ENCODE measurements around the gene PDLIM3. TPM values are rescaled to one million over a fixed set of nuclear protein-coding genes. Genes with fewer than 3 reads are reported as not detected.

Gene PDLIM3
- total and polyA plus RNA-seq, 2 donors (not counting 1 experiment from before 2014, with no cell fraction given) = 0.15 TPM; not detected in 1

- H3K9me3 Mint-ChIP-seq (ENCODE audit: insufficient read depth) = peaks cover 7% of the 10 kb centered on the region
- no peak overlapping the region for H3K27ac Mint-ChIP-seq
Measured at GRCh38 chr4:185554365-185555126, 19.2 kb upstream of the PDLIM3 start.

More at GRCh38 chr4:185554365-185555126, 19.2 kb upstream of the PDLIM3 start:
- ChIA-PET POLR2A (no interaction called here), CTCF (interaction anchor here (0.5 kb wide), 1 partner anchor 14 kb away, joined by 3 read pairs; no protein-coding TSS in a partner anchor)
- Histone ChIP-seq H3K4me2 (replicated peaks; ENCODE audit: low read depth, low read length, poor library complexity, severe bottlenecking) (no peak overlapping the region), H3K79me2 (ENCODE audit: control insufficient read depth, insufficient read depth, low read length) (no peaks in the 10 kb centered on the region), H3K27me3 (replicated peaks in 1 of 4; ENCODE audit: control extremely low read depth in 1 of 4, control insufficient read depth in 3 of 4, insufficient read depth in 4 of 4, low read length in 3 of 4) (peaks cover 0 to 4% (median 0%) of the 10 kb centered on the region in 4 experiments), H3K9ac (ENCODE audit: low read length) (no peak overlapping the region), H3K4me1 (ENCODE audit: control insufficient read depth in 2 of 2, insufficient read depth in 2 of 2, low read length in 2 of 2) (no peaks in the 10 kb centered on the region), H4K20me1 (ENCODE audit: control insufficient read depth, insufficient read depth, low read length, poor library complexity, severe bottlenecking) (no peaks in the 10 kb centered on the region), H2AFZ (ENCODE audit: insufficient read depth, low read depth, low read length, poor library complexity, severe bottlenecking) (no peak overlapping the region), H3K4me3 (ENCODE audit: control extremely low read depth in 1 of 5, extremely low read depth in 1 of 5, insufficient read depth in 1 of 5, low read depth in 2 of 5, low read length in 4 of 5) (no peak overlapping the region), H3K27ac (ENCODE audit: low read length in 2 of 2) (no peak overlapping the region), H3K9me3 (ENCODE audit: control extremely low read depth in 1 of 3, control insufficient read depth in 2 of 3, insufficient read depth in 1 of 3, low read length in 2 of 3) (no peaks in the 10 kb centered on the region), H3K36me3 (replicated peaks in 1 of 2; ENCODE audit: control extremely low read depth in 1 of 2, control insufficient read depth in 1 of 2, extremely low read depth in 1 of 2, insufficient read depth in 2 of 2, low read length in 1 of 2) (no peaks in the 10 kb centered on the region)
- H3K27me3 Mint-ChIP-seq = peaks cover 38% of the 10 kb centered on the region
- ATAC-seq (ENCODE audit: low read depth) (no peak), DNase-seq (no peak)
- no peak overlapping the region for H3K4me3 Mint-ChIP-seq
- no peaks in the 10 kb centered on the region for H3K4me1 Mint-ChIP-seq
- intact Hi-C loops (cut with micrococcal nuclease) = no loop called here
- TF ChIP-seq CTCF (IDR thresholded peaks at IDR 0.05) (no peak), EZH2 (IDR thresholded peaks at IDR 0.05; ENCODE audit: borderline replicate concordance, insufficient read depth, low read depth, low read length, poor library complexity, severe bottlenecking) (no peak)
- WGBS (ENCODE audit: insufficient coverage) = no CpG with 5 or more reads among the region's 4 CpGs
